HCT116 (cell line): ENCODE results near the gene GK2.

Source experiments
- CEBPB ChIP-seq: IDR thresholded peaks from 2 replicates; pipeline ENCODE4 v1.6.1; 2012; ENCODE audit warnings: low read depth
- EZH2 ChIP-seq: fragments of 200-600 bp; sonication (generic); IDR thresholded peaks from 2 replicates; pipeline ENCODE4 v1.6.1; 2017; ENCODE audit warnings: antibody characterized with exemption, mixed run types
- EZH2phosphoT487 ChIP-seq: fragments of 200-600 bp; IDR thresholded peaks from 2 replicates; pipeline ENCODE4 v1.6.1; 2018; ENCODE audit warnings: antibody characterized with exemption, borderline replicate concordance
- JUND ChIP-seq: IDR thresholded peaks from 2 replicates; pipeline ENCODE4 v1.6.1; 2012
- POLR2A ChIP-seq: IDR thresholded peaks from 2 replicates; pipeline ENCODE4 v1.7.0; 2011; ENCODE audit warnings: borderline replicate concordance; ENCODE audit not compliant: insufficient read depth, insufficient read length; ENCODE audit errors: extremely low read depth
- POLR2AphosphoS5 ChIP-seq: IDR thresholded peaks from 2 replicates; pipeline ENCODE4 v1.6.1; 2011; ENCODE audit warnings: mild to moderate bottlenecking, low read depth, low read length, moderate library complexity
- SP1 ChIP-seq: IDR thresholded peaks from 2 replicates; pipeline ENCODE4 v1.6.1; 2012; ENCODE audit warnings: low read depth
- SRF ChIP-seq: IDR thresholded peaks from 2 replicates; pipeline ENCODE4 v1.6.1; 2012; ENCODE audit warnings: low read depth
- ZFX ChIP-seq: fragments of 450-650 bp; IDR thresholded peaks from 2 replicates; pipeline ENCODE4 v1.6.1; 2017
- TF ChIP-seq, protein P1 (sequence below), 3 experiments: fragments of 200-600 bp in 1 of 3; sonication (generic) in 1 of 3; IDR thresholded peaks in 2 of 3; conservative IDR thresholded peaks in 1 of 3; 2 replicates each; pipeline ENCODE4 v1.5.1; 2012 to 2017; ENCODE audit warnings: low read depth in 2 of 3, low read length in 2 of 3, antibody characterized with exemption in 1 of 3, borderline replicate concordance in 1 of 3, control low read depth in 1 of 3, mild to moderate bottlenecking in 1 of 3, mixed read lengths in 1 of 3, mixed run types in 1 of 3, moderate library complexity in 1 of 3; ENCODE audit not compliant: insufficient read depth in 1 of 3
- TF ChIP-seq, protein P2 (sequence below): IDR thresholded peaks from 2 replicates; pipeline ENCODE4 v1.6.1; 2012; ENCODE audit warnings: low read depth

DNA sequence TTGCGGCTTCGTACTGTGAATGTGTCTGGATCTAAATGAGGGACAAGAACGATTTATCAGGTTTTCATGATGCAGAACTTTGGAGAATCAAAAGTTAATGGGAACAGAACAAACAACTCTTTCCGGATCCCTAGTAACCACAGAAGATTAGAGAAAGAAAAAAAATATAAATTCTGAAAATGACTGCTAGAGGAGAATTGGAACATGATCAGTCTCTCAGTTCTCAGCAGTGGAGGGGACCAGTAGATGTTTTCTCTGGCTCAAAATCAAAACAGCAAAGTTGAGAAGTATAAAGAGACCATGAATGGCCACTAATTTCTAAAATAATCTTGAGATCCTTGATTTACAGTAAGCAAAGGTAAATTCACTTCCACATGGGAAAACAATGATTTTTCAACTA lies 38.1 kb upstream of the GK2 start:
- no peak for TF ChIP-seq POLR2AphosphoS5
- no peak for TF ChIP-seq EZH2
- no peak for TF ChIP-seq EZH2phosphoT487
- no peak for TF ChIP-seq JUND
- TF ChIP-seq, protein P1, sequence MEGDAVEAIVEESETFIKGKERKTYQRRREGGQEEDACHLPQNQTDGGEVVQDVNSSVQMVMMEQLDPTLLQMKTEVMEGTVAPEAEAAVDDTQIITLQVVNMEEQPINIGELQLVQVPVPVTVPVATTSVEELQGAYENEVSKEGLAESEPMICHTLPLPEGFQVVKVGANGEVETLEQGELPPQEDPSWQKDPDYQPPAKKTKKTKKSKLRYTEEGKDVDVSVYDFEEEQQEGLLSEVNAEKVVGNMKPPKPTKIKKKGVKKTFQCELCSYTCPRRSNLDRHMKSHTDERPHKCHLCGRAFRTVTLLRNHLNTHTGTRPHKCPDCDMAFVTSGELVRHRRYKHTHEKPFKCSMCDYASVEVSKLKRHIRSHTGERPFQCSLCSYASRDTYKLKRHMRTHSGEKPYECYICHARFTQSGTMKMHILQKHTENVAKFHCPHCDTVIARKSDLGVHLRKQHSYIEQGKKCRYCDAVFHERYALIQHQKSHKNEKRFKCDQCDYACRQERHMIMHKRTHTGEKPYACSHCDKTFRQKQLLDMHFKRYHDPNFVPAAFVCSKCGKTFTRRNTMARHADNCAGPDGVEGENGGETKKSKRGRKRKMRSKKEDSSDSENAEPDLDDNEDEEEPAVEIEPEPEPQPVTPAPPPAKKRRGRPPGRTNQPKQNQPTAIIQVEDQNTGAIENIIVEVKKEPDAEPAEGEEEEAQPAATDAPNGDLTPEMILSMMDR (IDR thresholded peaks at IDR 0.05 in 2 of 3, conservative IDR thresholded peaks at IDR 0.05 in 1 of 3; ENCODE audit: borderline replicate concordance in 1 of 3, insufficient read depth in 1 of 3, low read depth in 2 of 3, low read length in 2 of 3): no peak
- no peak for TF ChIP-seq POLR2A
- no peak for TF ChIP-seq SRF
- no peak for TF ChIP-seq CEBPB
- TF ChIP-seq SP1: no peak
- TF ChIP-seq, protein P2, sequence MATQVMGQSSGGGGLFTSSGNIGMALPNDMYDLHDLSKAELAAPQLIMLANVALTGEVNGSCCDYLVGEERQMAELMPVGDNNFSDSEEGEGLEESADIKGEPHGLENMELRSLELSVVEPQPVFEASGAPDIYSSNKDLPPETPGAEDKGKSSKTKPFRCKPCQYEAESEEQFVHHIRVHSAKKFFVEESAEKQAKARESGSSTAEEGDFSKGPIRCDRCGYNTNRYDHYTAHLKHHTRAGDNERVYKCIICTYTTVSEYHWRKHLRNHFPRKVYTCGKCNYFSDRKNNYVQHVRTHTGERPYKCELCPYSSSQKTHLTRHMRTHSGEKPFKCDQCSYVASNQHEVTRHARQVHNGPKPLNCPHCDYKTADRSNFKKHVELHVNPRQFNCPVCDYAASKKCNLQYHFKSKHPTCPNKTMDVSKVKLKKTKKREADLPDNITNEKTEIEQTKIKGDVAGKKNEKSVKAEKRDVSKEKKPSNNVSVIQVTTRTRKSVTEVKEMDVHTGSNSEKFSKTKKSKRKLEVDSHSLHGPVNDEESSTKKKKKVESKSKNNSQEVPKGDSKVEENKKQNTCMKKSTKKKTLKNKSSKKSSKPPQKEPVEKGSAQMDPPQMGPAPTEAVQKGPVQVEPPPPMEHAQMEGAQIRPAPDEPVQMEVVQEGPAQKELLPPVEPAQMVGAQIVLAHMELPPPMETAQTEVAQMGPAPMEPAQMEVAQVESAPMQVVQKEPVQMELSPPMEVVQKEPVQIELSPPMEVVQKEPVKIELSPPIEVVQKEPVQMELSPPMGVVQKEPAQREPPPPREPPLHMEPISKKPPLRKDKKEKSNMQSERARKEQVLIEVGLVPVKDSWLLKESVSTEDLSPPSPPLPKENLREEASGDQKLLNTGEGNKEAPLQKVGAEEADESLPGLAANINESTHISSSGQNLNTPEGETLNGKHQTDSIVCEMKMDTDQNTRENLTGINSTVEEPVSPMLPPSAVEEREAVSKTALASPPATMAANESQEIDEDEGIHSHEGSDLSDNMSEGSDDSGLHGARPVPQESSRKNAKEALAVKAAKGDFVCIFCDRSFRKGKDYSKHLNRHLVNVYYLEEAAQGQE: no peak
- TF ChIP-seq ZFX: no peak
